Measurements from ENCODE around the gene GORASP2. TPM values are rescaled to one million over a fixed set of nuclear protein-coding genes. Genes with fewer than 3 reads are reported as not detected.
A peak's percentile ranks its signal among the peaks of the same experiment; 100 is the strongest.

The GORASP2 gene
- total and polyA plus RNA-seq, 2 donors: 35.5 to 53.0 TPM

- no peaks in the 10 kb centered on the region for H3K4me1 ChIP-seq (ENCODE audit: insufficient read depth)
- H3K4me3 ChIP-seq (ENCODE audit: low read depth, low read length): peak overlapping the region; percentile 91
- no peaks in the 10 kb centered on the region for H3K36me3 ChIP-seq (ENCODE audit: insufficient read depth)
- 5% methylated on average over 15 of the region's 15 CpGs for WGBS
- DNase-seq (ENCODE audit: extremely low spot score): no peak
- H3K27ac ChIP-seq (ENCODE audit: low read depth): peak overlapping the region; percentile 35
Measured at GRCh38 chr2:170930131-170930990, 1.3 kb downstream of the GORASP2 start.

- Histone ChIP-seq H3K27ac (ENCODE audit: low read depth) (no peak overlapping the region), H3K4me3 (ENCODE audit: low read depth, low read length) (no peak overlapping the region), H3K4me1 (ENCODE audit: insufficient read depth) (no peaks in the 10 kb centered on the region), H3K36me3 (ENCODE audit: insufficient read depth) (no peaks in the 10 kb centered on the region)
- no peak for DNase-seq (ENCODE audit: extremely low spot score)
- 31% methylated on average over 4 of the region's 4 CpGs for WGBS
Measured at GRCh38 chr2:170930991-170931266, 1.9 kb downstream of the GORASP2 start.

- Histone ChIP-seq H3K4me1 (ENCODE audit: insufficient read depth) (no peaks in the 10 kb centered on the region), H3K27ac (ENCODE audit: low read depth) (no peak overlapping the region)
Measured at GRCh38 chr2:170932166-170932565, 3.1 kb downstream of the GORASP2 start.

GRCh38 chr2:170932948-170933347, 3.9 kb downstream of the GORASP2 start:
- Histone ChIP-seq H3K4me3 (ENCODE audit: low read depth, low read length) (no peak overlapping the region), H3K36me3 (ENCODE audit: insufficient read depth) (no peaks in the 10 kb centered on the region), H3K27ac (ENCODE audit: low read depth) (no peak overlapping the region), H3K4me1 (ENCODE audit: insufficient read depth) (no peaks in the 10 kb centered on the region)
- DNase-seq (ENCODE audit: extremely low spot score): no peak

More at GRCh38 chr2:170932166-170932565, 3.1 kb downstream of the GORASP2 start:
- no peak for DNase-seq (ENCODE audit: extremely low spot score)
- H3K36me3 ChIP-seq (ENCODE audit: insufficient read depth): no peaks in the 10 kb centered on the region
- WGBS: 60% methylated on average over 1 of the region's 1 CpG
- H3K4me3 ChIP-seq (ENCODE audit: low read depth, low read length): no peak overlapping the region

GRCh38 chr2:170937709-170938379, 8.8 kb downstream of the GORASP2 start:
- Histone ChIP-seq H3K4me1 (ENCODE audit: insufficient read depth) (no peaks in the 10 kb centered on the region), H3K27ac (ENCODE audit: low read depth) (no peak overlapping the region), H3K4me3 (ENCODE audit: low read depth, low read length) (no peak overlapping the region), H3K36me3 (ENCODE audit: insufficient read depth) (no peaks in the 10 kb centered on the region)
- WGBS: 57% methylated on average over 3 of the region's 3 CpGs
- DNase-seq (ENCODE audit: extremely low spot score): no peak

GRCh38 chr2:170940066-170940465, 11.0 kb downstream of the GORASP2 start:
- no peak overlapping the region for H3K4me3 ChIP-seq (ENCODE audit: low read depth, low read length)
- DNase-seq (ENCODE audit: extremely low spot score): no peak
- no peaks in the 10 kb centered on the region for H3K4me1 ChIP-seq (ENCODE audit: insufficient read depth)
- no peak overlapping the region for H3K27ac ChIP-seq (ENCODE audit: low read depth)
- H3K36me3 ChIP-seq (ENCODE audit: insufficient read depth): no peaks in the 10 kb centered on the region

- WGBS: 85% methylated on average over 4 of the region's 4 CpGs
- Histone ChIP-seq H3K4me3 (ENCODE audit: low read depth, low read length) (no peak overlapping the region), H3K4me1 (ENCODE audit: insufficient read depth) (no peaks in the 10 kb centered on the region), H3K27ac (ENCODE audit: low read depth) (no peak overlapping the region), H3K36me3 (ENCODE audit: insufficient read depth) (no peaks in the 10 kb centered on the region)
- DNase-seq (ENCODE audit: extremely low spot score): no peak
Measured at GRCh38 chr2:170942615-170943014, 13.6 kb downstream of the GORASP2 start.

GRCh38 chr2:170943041-170943440, 14.0 kb downstream of the GORASP2 start:
- no peaks in the 10 kb centered on the region for H3K4me1 ChIP-seq (ENCODE audit: insufficient read depth)
- WGBS: 39% methylated on average over 1 of the region's 1 CpG
- no peak overlapping the region for H3K4me3 ChIP-seq (ENCODE audit: low read depth, low read length)
- H3K36me3 ChIP-seq (ENCODE audit: insufficient read depth): no peaks in the 10 kb centered on the region
- no peak for DNase-seq (ENCODE audit: extremely low spot score)
- no peak overlapping the region for H3K27ac ChIP-seq (ENCODE audit: low read depth)

- Histone ChIP-seq H3K4me1 (ENCODE audit: insufficient read depth) (no peaks in the 10 kb centered on the region), H3K27ac (ENCODE audit: low read depth) (no peak overlapping the region), H3K4me3 (ENCODE audit: low read depth, low read length) (no peak overlapping the region), H3K36me3 (ENCODE audit: insufficient read depth) (no peaks in the 10 kb centered on the region)
- no peak for DNase-seq (ENCODE audit: extremely low spot score)
- WGBS: 79% methylated on average over 6 of the region's 6 CpGs
Measured at GRCh38 chr2:170943596-170943995, 14.5 kb downstream of the GORASP2 start.

GRCh38 chr2:170944545-170944944, 15.5 kb downstream of the GORASP2 start:
- Histone ChIP-seq H3K36me3 (ENCODE audit: insufficient read depth) (no peaks in the 10 kb centered on the region), H3K4me3 (ENCODE audit: low read depth, low read length) (no peak overlapping the region), H3K27ac (ENCODE audit: low read depth) (no peak overlapping the region), H3K4me1 (ENCODE audit: insufficient read depth) (no peaks in the 10 kb centered on the region)
- DNase-seq (ENCODE audit: extremely low spot score): no peak
- 93% methylated on average over 1 of the region's 1 CpG for WGBS

GRCh38 chr2:170949415-170949814, 20.4 kb downstream of the GORASP2 start:
- Histone ChIP-seq H3K4me1 (ENCODE audit: insufficient read depth) (no peaks in the 10 kb centered on the region), H3K27ac (ENCODE audit: low read depth) (no peak overlapping the region), H3K36me3 (ENCODE audit: insufficient read depth) (peaks cover 2% of the 10 kb centered on the region), H3K4me3 (ENCODE audit: low read depth, low read length) (no peak overlapping the region)
- no peak for DNase-seq (ENCODE audit: extremely low spot score)
- 63% methylated on average over 5 of the region's 5 CpGs for WGBS

GRCh38 chr2:170950221-170950761, 21.2 kb downstream of the GORASP2 start:
- H3K27ac ChIP-seq (ENCODE audit: low read depth): no peak overlapping the region
- DNase-seq (ENCODE audit: extremely low spot score): no peak
- WGBS: 91% methylated on average over 4 of the region's 4 CpGs
- H3K4me3 ChIP-seq (ENCODE audit: low read depth, low read length): no peak overlapping the region
- H3K4me1 ChIP-seq (ENCODE audit: insufficient read depth): no peaks in the 10 kb centered on the region
- H3K36me3 ChIP-seq (ENCODE audit: insufficient read depth): peaks cover 6% of the 10 kb centered on the region

GRCh38 chr2:170953941-170954340, 24.9 kb downstream of the GORASP2 start:
- Histone ChIP-seq H3K27ac (ENCODE audit: low read depth) (no peak overlapping the region), H3K4me1 (ENCODE audit: insufficient read depth) (no peaks in the 10 kb centered on the region), H3K4me3 (ENCODE audit: low read depth, low read length) (no peak overlapping the region), H3K36me3 (ENCODE audit: insufficient read depth) (peaks cover 8% of the 10 kb centered on the region)
- no peak for DNase-seq (ENCODE audit: extremely low spot score)
- 65% methylated on average over 4 of the region's 4 CpGs for WGBS

GRCh38 chr2:170963386-170963785, 34.3 kb downstream of the GORASP2 start:
- H3K27ac ChIP-seq (ENCODE audit: low read depth): no peak overlapping the region
- no peaks in the 10 kb centered on the region for H3K4me1 ChIP-seq (ENCODE audit: insufficient read depth)
- H3K4me3 ChIP-seq (ENCODE audit: low read depth, low read length): no peak overlapping the region
- no peaks in the 10 kb centered on the region for H3K36me3 ChIP-seq (ENCODE audit: insufficient read depth)
- DNase-seq (ENCODE audit: extremely low spot score): no peak
- WGBS: 80% methylated on average over 5 of the region's 5 CpGs

Data from urinary bladder (tissue), 4 donors.